ENCODE data around the gene GTF2H3.
"Not testable (repeated sequence)": the region's sequence is repeated elsewhere in the genome, so short reads cannot be mapped to it uniquely, and the experiment has no call there.

Gene GTF2H3

GRCh38 chr12:123599310-123599709 is 34.3 kb upstream of the GTF2H3 start:
- Histone ChIP-seq H3K9me3 (no peaks in the 10 kb centered on the region), H3K4me3 (ENCODE audit: low read depth, low read length) (no peak overlapping the region), H3K36me3 (peaks cover 45% of the 10 kb centered on the region), H3K27me3 (no peaks in the 10 kb centered on the region), H3K4me1 (no peaks in the 10 kb centered on the region)
- TF ChIP-seq, protein P1, sequence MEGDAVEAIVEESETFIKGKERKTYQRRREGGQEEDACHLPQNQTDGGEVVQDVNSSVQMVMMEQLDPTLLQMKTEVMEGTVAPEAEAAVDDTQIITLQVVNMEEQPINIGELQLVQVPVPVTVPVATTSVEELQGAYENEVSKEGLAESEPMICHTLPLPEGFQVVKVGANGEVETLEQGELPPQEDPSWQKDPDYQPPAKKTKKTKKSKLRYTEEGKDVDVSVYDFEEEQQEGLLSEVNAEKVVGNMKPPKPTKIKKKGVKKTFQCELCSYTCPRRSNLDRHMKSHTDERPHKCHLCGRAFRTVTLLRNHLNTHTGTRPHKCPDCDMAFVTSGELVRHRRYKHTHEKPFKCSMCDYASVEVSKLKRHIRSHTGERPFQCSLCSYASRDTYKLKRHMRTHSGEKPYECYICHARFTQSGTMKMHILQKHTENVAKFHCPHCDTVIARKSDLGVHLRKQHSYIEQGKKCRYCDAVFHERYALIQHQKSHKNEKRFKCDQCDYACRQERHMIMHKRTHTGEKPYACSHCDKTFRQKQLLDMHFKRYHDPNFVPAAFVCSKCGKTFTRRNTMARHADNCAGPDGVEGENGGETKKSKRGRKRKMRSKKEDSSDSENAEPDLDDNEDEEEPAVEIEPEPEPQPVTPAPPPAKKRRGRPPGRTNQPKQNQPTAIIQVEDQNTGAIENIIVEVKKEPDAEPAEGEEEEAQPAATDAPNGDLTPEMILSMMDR (IDR thresholded peaks at IDR 0.05; ENCODE audit: low read depth, low read length) = no peak
- DNase-seq = no peak

DNA sequence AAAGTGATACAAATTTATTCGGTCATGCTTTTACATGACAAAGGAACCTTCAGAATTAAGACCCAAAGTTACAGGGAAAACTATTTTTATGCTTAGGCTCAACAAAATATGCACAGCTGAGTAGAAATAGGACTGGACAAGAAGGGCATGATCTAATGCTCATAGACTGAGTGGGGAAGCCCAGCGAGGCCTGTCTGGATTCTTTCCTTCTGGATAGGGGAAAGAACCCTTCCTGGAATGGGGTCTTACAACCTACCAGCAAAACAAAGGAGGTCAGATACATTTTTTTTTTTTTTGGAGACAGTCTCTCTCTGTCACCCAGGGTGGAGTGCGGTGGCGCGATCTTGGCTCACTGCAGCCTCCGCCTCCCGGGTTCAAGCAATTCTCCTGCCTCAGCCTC is 33.9 kb upstream of the GTF2H3 start:
- no peaks in the 10 kb centered on the region for H3K9me3 ChIP-seq
- TF ChIP-seq, protein P1 (IDR thresholded peaks at IDR 0.05; ENCODE audit: low read depth, low read length) = no peak
- H3K27me3 ChIP-seq = no peaks in the 10 kb centered on the region
- H3K4me1 ChIP-seq = no peaks in the 10 kb centered on the region
- no peak for DNase-seq
- H3K36me3 ChIP-seq = peaks cover 45% of the 10 kb centered on the region
- H3K4me3 ChIP-seq (ENCODE audit: low read depth, low read length) = no peak overlapping the region

DNA sequence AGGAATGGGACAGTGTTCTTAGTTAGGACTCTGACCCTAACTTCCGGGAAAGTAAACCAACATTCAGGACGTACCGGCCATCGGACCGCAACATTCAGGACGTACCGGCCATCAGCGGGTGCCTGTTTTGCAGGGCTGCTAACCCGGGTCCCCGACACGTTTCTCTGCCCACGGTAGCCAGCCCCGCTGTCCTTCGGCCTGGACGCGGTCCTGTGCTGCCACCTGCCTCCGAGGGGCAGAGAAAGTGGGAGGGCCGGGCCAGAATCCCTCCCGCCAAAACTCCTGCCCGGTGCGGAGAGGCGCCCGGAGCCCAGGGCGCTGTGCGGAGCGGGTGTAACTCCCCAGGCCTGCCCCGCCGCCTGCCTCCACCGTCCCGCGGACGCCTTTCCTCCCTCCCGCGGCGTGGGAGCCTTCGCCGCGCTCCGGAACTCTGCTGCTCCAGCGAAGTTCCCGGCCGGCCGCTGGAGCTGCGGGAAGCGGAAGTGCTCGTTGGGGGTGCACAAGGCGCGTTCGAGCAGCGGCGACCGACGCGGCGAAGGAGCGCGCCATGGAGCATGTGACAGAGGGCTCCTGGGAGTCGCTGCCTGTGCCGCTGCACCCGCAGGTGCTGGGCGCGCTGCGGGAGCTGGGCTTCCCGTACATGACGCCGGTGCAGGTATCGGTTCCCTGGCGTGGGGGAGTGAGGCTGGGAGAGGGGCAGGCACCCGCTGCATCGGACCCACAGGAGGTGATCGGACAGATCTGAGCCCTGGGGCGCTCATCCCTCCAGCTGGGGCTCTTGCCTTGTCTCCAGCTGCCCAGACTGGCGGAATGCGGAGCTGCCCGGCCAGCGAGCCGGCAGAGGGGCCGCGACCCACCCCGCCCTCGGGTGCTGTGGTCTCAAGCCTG is 31.8 kb upstream of the GTF2H3 start, which contains the start of gene DDX55:
Gene DDX55, plus strand, starts transcription at position 498 of the 888 bp plus-strand sequence. Its CDS starts 50 bp downstream, at position 548.
- no peaks in the 10 kb centered on the region for H3K4me1 ChIP-seq
- DNase-seq = peak; percentile 89
- H3K9me3 ChIP-seq = no peaks in the 10 kb centered on the region
- H3K27me3 ChIP-seq = no peaks in the 10 kb centered on the region
- H3K4me3 ChIP-seq (ENCODE audit: low read depth, low read length) = peak within 1 kb of the TSS; percentile 95
- TF ChIP-seq, protein P1 (IDR thresholded peaks at IDR 0.05; ENCODE audit: low read depth, low read length) = peak; percentile 40
- peaks cover 44% of the 10 kb centered on the region for H3K36me3 ChIP-seq

DNA sequence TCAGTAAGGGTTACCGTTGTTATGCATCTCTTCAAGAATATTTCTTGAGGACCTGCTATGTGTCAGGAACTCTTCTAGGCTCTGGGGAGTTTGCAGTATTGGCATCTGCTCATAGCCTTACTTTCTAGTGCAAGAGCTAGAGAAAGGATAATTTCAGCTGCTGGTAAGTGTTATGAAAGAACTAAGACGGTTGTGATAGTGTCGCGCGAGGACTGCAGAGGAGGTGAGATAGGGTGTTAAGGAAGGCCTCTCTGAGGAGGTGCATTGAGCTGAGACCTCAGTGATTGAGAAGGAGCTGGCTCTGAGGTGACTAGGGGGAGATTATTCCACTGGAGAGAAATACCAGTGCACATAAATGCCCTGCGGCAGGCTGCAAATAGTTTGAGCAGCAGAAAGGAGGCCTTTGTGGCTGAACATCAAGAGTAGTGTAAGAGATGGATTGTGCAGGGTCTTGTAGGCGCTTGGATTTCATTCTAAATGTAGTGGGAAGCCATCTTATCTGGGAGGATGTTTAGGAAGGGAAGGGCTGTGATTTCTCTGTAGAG is 30.9 kb upstream of the GTF2H3 start:
- Histone ChIP-seq H3K9me3 (no peaks in the 10 kb centered on the region), H3K4me1 (no peaks in the 10 kb centered on the region), H3K4me3 (ENCODE audit: low read depth, low read length) (peak overlapping the region; percentile 95), H3K36me3 (peaks cover 44% of the 10 kb centered on the region), H3K27me3 (no peaks in the 10 kb centered on the region)
- TF ChIP-seq, protein P1 (IDR thresholded peaks at IDR 0.05; ENCODE audit: low read depth, low read length) = no peak
- no peak for DNase-seq

DNA sequence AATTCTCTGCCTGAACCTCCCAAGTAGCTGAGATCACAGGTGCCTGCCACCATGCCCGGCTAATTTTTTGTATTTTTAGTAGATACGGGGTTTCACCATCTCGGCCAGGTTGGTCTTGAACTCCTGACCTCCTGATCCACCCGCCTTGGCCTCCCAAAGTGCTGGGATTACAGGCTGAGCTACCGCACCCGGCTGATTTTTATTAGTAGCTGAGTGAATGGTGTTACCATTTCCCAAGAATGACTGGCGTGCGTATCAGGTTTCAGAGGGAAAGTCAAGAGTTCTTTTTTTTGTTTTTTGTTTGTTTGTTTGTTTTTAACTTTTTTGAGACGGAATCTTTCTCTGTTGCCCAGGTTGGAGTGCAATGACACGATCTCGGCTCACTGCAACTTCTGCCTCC is 30.1 kb upstream of the GTF2H3 start:
- H3K9me3 ChIP-seq; DNase-seq; H3K4me1 ChIP-seq; H3K27me3 ChIP-seq; H3K4me3 ChIP-seq (ENCODE audit: low read depth, low read length): not testable (repeated sequence)
- H3K36me3 ChIP-seq = peaks cover 45% of the 10 kb centered on the region

DNA sequence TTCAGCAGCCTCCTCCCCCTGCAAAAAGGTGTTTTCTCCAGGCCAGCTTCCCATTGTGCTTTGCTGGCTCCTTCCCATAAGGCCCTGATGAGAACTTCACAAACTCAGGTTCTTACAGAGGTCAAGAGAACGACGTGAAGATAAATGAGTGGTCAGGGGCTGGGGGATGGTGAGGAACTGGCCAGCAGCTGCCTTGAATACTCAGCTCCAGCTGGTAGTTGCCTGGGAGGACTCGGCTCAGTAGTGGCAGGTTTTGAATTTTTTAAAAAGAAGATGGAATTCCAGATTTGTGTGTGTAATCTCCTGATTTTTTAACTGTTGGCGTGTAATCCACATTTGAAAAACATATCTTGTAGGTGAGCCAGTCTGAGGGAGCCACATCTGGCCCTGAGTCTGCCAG is 25.9 kb upstream of the GTF2H3 start:
- Histone ChIP-seq H3K4me3 (ENCODE audit: low read depth, low read length) (no peak overlapping the region), H3K9me3 (no peaks in the 10 kb centered on the region), H3K4me1 (no peaks in the 10 kb centered on the region), H3K27me3 (no peaks in the 10 kb centered on the region), H3K36me3 (peaks cover 82% of the 10 kb centered on the region)
- no peak for DNase-seq
- TF ChIP-seq, protein P1 (IDR thresholded peaks at IDR 0.05; ENCODE audit: low read depth, low read length) = no peak

Data from BE2C (cell line).